NCI-H446 (cell line): ENCODE measurements around the gene EPS8L2.

Source experiments
- DNase-seq, 2 experiments: peaks; one replicate each; lab custom pipeline; 2025; lab: John Stamatoyannopoulos, UW

Gene EPS8L2

DNA sequence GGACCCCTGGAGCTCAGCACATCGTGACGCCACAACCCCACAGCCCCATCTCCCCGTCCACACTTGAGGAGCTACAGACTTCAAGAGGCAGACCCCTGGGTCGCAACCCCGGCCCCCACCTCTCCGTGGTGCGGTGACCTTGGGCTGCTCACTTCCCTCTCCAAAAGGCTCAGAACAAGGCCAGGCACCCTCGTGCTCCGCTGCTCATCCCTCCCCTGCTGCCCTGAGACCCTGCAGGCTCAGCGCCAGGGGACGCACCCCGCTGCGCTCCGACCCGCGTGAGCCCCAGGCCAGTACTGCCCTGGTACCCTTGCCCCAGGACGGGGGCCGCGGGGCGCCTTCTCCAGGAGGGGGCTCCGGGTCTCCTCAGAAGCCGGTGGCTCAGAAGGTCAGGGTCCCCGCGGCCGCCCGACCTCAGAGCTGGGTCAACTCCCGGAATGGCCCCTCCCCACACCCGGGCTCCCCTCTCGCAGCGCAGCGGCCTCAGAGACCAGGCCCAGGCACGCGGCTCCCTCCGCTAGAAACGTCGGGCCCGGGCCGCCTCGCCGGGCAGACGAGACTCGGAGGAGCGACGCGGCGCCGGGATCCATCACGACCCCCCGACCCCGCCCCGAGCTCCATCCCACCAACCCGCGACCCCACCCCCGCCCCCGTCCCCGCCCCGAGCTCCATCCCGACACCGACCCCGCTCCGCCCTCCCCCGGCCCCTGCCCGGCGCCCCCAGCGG, 70.7 kb downstream of the EPS8L2 start:
- DNase-seq: no peak
